IPS-NIHi7 (cell line): ENCODE results near the gene TNKS1BP1.
"Not testable (repeated sequence)": the region's sequence is repeated elsewhere in the genome, so short reads cannot be mapped to it uniquely, and the experiment has no call there.

Experiments
- DNase-seq: peaks from one replicate; pipeline ENCODE4 v3.0.0; 2012; ENCODE audit warnings: mixed read lengths; ENCODE audit errors: extremely low spot score

The TNKS1BP1 gene, protein sequence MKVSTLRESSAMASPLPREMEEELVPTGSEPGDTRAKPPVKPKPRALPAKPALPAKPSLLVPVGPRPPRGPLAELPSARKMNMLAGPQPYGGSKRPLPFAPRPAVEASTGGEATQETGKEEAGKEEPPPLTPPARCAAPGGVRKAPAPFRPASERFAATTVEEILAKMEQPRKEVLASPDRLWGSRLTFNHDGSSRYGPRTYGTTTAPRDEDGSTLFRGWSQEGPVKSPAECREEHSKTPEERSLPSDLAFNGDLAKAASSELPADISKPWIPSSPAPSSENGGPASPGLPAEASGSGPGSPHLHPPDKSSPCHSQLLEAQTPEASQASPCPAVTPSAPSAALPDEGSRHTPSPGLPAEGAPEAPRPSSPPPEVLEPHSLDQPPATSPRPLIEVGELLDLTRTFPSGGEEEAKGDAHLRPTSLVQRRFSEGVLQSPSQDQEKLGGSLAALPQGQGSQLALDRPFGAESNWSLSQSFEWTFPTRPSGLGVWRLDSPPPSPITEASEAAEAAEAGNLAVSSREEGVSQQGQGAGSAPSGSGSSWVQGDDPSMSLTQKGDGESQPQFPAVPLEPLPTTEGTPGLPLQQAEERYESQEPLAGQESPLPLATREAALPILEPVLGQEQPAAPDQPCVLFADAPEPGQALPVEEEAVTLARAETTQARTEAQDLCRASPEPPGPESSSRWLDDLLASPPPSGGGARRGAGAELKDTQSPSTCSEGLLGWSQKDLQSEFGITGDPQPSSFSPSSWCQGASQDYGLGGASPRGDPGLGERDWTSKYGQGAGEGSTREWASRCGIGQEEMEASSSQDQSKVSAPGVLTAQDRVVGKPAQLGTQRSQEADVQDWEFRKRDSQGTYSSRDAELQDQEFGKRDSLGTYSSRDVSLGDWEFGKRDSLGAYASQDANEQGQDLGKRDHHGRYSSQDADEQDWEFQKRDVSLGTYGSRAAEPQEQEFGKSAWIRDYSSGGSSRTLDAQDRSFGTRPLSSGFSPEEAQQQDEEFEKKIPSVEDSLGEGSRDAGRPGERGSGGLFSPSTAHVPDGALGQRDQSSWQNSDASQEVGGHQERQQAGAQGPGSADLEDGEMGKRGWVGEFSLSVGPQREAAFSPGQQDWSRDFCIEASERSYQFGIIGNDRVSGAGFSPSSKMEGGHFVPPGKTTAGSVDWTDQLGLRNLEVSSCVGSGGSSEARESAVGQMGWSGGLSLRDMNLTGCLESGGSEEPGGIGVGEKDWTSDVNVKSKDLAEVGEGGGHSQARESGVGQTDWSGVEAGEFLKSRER (N-terminal part only)

DNA sequence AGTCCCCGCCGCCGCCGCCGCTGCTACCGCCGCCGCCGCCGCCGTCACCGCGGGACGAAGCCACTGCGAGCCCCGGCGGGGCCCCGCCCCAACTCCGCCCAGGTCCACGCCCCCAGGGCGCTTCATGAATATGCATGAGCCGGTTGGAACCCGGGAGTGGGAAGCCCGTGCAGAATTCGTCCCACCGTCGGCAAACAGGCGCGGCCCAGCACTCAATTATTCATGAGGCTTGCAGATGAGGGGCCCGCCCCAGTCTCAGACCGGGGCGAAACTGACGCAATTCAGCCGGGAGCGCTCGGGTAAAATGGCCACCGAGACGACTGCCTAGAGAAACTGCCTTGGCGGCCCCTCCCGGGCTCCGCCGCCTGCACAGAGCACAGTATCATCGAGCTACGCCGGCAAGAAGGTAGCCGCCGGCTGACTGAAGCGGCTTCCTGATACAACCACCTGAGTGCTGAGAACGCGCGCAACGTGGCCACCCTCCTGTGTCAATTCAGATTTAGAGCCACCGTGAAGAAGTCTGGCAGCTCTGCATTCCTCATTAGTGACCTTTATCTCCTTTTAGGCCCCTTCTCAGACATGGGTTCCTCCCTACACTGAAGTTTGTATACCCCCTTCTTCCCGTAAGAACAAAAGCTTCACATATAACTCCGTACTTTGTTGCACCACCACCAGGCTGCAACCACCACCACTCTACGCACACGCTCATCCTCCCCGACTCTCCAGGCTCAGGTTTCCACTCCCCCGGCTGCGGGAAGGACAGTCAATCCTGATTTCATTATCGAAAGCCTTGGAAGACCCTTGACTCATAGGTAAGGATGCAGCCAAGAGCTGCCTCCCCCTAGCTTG is at the start of gene TNKS1BP1:
Gene TNKS1BP1, minus strand, starts transcription at position 67 of the 849 bp plus-strand sequence. CDS start 3,067 bp downstream, outside the sequence.
- DNase-seq: peak; percentile 94

DNA sequence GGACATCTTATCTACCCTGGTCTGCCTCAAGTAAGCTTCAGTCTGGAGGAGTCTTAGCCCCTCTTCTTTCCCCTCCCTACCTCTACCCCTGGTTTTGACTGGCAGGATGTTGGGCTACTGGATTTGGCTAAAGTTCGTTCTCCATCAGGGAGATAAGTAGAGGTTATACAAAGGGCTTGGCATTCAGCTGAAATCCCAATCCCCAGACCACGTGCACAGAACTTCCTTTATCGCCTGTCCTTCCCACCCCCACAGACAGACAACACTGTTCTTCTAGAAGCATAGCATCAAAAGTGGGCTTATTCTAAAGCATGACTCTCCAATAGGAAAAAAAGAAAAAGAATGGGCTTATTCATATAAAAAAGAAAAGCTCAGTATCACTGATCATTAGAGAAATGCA is 48.4 kb upstream of the TNKS1BP1 start:
- no peak for DNase-seq

- no peak for DNase-seq
Observed at GRCh38 chr11:57370941-57371340, 46.2 kb upstream of the TNKS1BP1 start.

GRCh38 chr11:57370251-57370650 is 45.5 kb upstream of the TNKS1BP1 start:
- no peak for DNase-seq

DNA sequence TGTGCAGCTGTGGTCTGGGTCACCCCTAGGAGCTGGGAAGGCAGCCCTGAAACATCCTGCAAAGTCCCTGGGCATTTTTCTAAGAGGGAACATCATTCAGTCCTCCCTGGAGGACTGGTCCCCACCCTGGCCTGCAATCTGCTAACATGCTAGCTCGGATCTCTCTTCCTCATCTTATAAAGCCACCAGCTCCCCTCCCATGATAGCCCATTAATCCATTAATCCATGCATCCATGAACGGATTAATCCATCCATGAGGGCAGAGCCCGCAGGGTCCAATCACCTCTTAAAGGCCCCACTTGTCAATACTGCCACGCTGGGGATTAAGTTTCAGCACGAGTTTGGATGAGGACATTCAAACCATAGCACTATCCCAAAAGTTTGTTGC is 44.1 kb upstream of the TNKS1BP1 start:
- DNase-seq: no peak

DNA sequence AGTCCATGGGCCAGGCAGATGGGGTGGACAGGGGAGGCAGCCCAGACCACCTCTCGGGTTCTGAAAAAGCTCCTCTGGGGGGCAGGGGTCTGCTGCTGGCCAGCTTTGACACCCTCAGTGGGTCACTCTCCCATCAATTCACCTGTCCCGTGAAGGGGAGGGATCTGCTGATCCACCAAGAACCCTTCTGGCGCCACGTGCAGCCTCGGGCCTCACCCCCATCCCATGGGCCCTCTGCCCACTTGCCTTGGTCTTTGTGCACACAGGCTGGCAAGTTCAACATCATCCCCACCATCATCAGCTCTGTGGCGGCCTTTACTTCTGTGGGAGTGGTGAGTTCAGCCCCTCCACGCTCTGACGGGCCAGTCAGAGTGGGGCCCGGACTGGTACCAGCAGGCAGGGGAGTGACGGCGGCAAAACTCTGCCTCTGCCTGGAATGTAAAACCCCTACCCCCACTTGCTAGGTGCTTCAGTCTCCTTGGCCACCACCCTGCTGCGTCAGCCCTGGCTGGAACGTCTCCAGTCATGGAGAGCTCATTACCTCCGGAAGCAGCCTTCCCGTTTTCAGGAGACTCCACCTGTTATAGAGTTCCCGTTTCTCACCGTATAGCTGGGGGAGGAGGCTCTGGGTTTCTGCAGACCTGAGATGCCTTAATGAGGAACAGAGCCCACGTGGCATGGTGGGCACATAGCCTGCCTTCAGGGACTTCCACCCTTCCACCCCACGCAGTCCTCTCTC is 43.5 kb upstream of the TNKS1BP1 start:
- no peak for DNase-seq

GRCh38 chr11:57364851-57365660 is 40.3 kb upstream of the TNKS1BP1 start:
- DNase-seq: peak; percentile 65

GRCh38 chr11:57363131-57364080 is 38.7 kb upstream of the TNKS1BP1 start:
- DNase-seq: no peak

DNA sequence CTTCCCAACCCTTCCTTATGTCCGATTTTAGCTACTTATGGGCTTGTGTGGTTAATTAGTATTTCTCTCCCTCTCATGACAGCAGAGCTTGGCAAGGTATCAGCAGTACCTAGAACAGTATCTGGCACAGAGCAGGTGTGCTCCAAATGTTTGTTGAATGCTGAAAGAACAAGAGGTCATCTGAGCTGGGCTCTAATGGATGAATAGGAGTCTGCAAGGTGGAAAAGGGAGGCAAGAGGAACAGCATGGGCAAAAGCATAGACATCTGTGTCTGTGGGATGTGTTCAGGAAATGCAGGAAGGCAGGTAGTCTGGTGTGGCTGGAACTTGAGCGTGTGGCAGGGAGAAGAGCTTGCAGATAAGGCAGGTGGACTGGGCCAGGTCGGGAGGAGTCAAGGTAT is 37.2 kb upstream of the TNKS1BP1 start:
- DNase-seq: no peak

DNA sequence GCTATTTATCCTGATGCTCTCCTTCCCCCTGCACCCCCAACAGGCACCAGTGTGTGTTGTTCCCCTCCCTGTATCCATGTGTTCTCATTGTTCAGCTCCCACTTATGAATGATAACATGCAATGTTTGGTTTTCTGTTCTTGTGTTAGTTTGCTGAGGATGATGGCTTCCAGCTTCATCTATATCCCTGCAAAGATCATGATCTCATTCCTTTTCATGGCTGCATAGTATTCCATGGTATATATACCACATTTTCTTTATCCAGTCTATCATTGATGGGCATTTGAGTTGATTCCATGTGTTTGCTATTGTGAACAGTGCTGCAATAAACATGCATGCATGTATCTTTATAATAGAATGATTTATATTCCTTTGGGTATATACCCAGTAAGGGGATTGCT is 36.7 kb upstream of the TNKS1BP1 start:
- DNase-seq: not testable (repeated sequence)

- no peak for DNase-seq
Observed at GRCh38 chr11:57360991-57361390, 36.2 kb upstream of the TNKS1BP1 start.

- no peak for DNase-seq
Observed at GRCh38 chr11:57359896-57360690, 35.3 kb upstream of the TNKS1BP1 start.

DNA sequence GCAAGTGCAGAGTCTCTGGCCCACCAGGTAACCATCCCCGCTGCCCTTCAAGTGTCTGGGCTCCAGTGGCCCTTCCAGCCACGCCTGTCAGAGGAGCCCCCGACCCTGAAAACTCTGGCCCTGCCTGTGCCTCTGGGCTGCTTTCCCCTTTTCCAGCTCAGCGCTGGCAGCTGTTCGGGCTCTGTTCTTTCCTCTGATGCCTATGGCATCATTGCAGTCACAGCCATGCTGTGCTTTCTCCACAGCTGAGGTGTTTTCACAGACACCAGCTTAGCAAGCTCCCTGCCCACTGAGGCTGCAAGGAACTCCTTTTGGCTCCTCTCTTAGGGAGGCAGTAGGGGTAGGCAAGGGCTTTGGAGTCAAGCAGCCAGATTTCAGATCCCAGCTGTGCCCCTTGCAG is 34.6 kb upstream of the TNKS1BP1 start:
- DNase-seq: no peak

DNA sequence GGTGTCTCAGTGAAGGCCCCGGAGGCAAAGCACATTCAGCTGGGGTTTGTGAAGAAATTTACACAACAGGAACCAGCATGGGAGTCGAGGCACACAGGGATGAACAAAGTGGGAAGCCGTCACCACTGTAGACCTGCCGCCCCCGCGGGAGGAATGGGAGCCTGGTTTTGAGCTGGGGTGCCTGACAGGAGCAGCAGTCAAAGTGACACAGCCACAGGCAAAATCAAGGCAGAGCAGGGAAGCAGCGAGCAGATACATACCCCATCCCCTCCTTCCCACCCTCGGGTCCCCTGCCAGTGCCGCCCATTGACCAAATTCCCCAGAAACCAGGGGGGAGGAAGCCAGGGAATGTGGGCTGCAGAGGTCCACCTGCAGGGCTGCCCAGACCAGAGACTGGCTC is 34.2 kb upstream of the TNKS1BP1 start:
- DNase-seq: no peak

GRCh38 chr11:57358543-57358961 is 33.8 kb upstream of the TNKS1BP1 start:
- DNase-seq: no peak

DNA sequence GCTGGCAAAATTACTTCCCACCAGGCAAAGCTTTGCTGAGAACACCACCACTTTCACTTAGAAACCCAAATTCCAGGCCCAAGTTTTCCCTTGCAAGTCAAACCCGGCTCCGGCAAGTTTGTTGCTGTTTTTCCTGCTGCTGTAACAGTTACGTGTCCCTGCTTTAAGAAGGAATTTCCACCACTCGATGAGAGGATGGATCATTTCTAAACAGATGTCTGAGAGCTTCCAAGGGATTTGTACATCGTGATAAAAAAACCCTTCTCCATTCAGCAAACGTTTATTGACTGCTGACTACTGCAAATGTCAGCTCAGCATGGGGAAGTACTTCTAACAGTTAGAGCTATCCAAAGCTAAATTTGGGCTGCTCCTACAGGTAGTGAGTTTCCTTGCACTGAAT is 33.1 kb upstream of the TNKS1BP1 start:
- no peak for DNase-seq

- DNase-seq: no peak
Observed at GRCh38 chr11:57357310-57357709, 32.6 kb upstream of the TNKS1BP1 start.
